Gastrocnemius medialis (tissue), 4 donors: Measurements from ENCODE around the gene SNW1. TPM values are rescaled to one million over a fixed set of nuclear protein-coding genes. Genes with fewer than 3 reads are reported as not detected.
A peak's percentile ranks its signal among the peaks of the same experiment; 100 is the strongest.

Experiments
- ATAC-seq, 2 donors: fragments of 150-250 bp; one replicate each; pipeline ENCODE4 v1.9.1; 2016
- DNase-seq, 2 donors: peaks; one replicate each; pipeline ENCODE4 v3.0.0-alpha.2; 2019
- H3K27ac ChIP-seq, 4 donors: fragments of 200-600 bp; sonication (generic); 1 replicate in 1 of 4; 2 replicates in 3 of 4; pipeline ENCODE4 v1.5.1; 2016 to 2018; ENCODE audit warnings: mild to moderate bottlenecking in 2 of 4, moderate library complexity in 1 of 4
- H3K27me3 ChIP-seq, 3 donors: fragments of 200-600 bp; sonication (generic) in 2 of 3; 1 replicate in 1 of 3; 2 replicates in 2 of 3; pipeline versions ENCODE4 v1.5.1 to v1.6.0; 2016 to 2019; ENCODE audit warnings: mild to moderate bottlenecking in 1 of 3, moderate library complexity in 1 of 3
- H3K36me3 ChIP-seq, 2 donors: fragments of 200-600 bp; sonication (generic) in 1 of 2; one replicate each; pipeline ENCODE4 v1.5.1; 2017 to 2018
- H3K4me1 ChIP-seq, 2 donors: fragments of 200-600 bp; sonication (generic) in 1 of 2; one replicate each; pipeline ENCODE4 v1.5.1; 2016 to 2017; ENCODE audit warnings: mild to moderate bottlenecking in 2 of 2
- H3K4me3 ChIP-seq, 4 donors: fragments of 200-600 bp; sonication (generic) in 3 of 4; 1 replicate in 1 of 4; 2 replicates in 3 of 4; pipeline ENCODE4 v1.5.1; 2016 to 2019; ENCODE audit warnings: mild to moderate bottlenecking in 2 of 4
- H3K9me3 ChIP-seq, 3 donors: fragments of 200-600 bp; sonication (generic) in 2 of 3; 1 replicate in 1 of 3; 2 replicates in 2 of 3; pipeline ENCODE4 v1.5.1; 2016 to 2019
- CTCF ChIP-seq, 5 experiments: fragments of 450-650 bp in 3 of 5; fragments of 200-600 bp in 2 of 5; sonication (generic) in 2 of 5; IDR thresholded peaks in 4 of 5; conservative IDR thresholded peaks in 1 of 5; 1 replicate in 4 of 5; 2 replicates in 1 of 5; pipeline ENCODE4 v1.5.1; 2016 to 2019; ENCODE audit warnings: antibody characterized with exemption in 5 of 5, mild to moderate bottlenecking in 3 of 5, moderate library complexity in 3 of 5
- POLR2A ChIP-seq, 2 donors: fragments of 450-650 bp; IDR thresholded peaks; one replicate each; pipeline ENCODE4 v1.6.1; 2017; ENCODE audit warnings: antibody characterized with exemption in 2 of 2, mild to moderate bottlenecking in 2 of 2, moderate library complexity in 2 of 2
- in situ Hi-C, 4 donors: fragments of 200-750 bp; cut with MboI; loops; one replicate each; pipeline versions ENCODE4 v1.15.0 to v1.8.0; 2017; ENCODE audit warnings: low sequenced_read_pairs in 4 of 4
- intact Hi-C: fragments of 100-400 bp; cut with DNase I; formaldehyde crosslinking; loops from one replicate; pipeline ENCODE4 v1.15.1; 2023; ENCODE audit warnings: low total_unique reads
- total RNA-seq, 4 donors: library from RNA; depleted of rRNA; stranded (reverse); fragments of >200 nt; gene quantifications; one replicate each; pipeline versions ENCODE4 v1.1.0 to v1.2.3, GENCODE V29; 2016

SNW1 gene
- total RNA-seq: 10 to 100 TPM; 47.1 to 59.7 (median 54.4) TPM

- H3K4me3 ChIP-seq: peak within 1 kb of the TSS; percentile 81 to 100 (median 94)
- peak within 1 kb of the TSS; percentile 92 to 97 (median 94) for H3K27ac ChIP-seq
- ATAC-seq (peak; percentile 67), DNase-seq (peak; percentile 89 to 94)
- no peaks in the 10 kb centered on the region for H3K9me3 ChIP-seq
- no peaks in the 10 kb centered on the region for H3K27me3 ChIP-seq
- peaks cover 28 to 32% of the 10 kb centered on the region in 2 donors for H3K4me1 ChIP-seq
- no peaks in the 10 kb centered on the region for H3K36me3 ChIP-seq
- in situ Hi-C loops (no loop called here), intact Hi-C loops (loop anchor here (1.0 to 5.0 kb wide), 4 partner anchors 40 to 438 kb away; partner anchors contain the start of genes ADCK1, ALKBH1, GSTZ1 and POMT2)
- TF ChIP-seq CTCF (IDR thresholded peaks at IDR 0.05 in 4 of 5, conservative IDR thresholded peaks at IDR 0.05 in 1 of 5) (peak in 1 of 5 experiments; percentile 14), POLR2A (IDR thresholded peaks at IDR 0.05) (peak; percentile 82 to 86)
Observed at GRCh38 chr14:77760381-77761204, at the start of gene SNW1. TSS of gene SNW1 (minus strand) at chr14:77761156. CDS start at chr14:77761127, 29 bp downstream.

- DNase-seq (no peak), ATAC-seq (no peak)
- TF ChIP-seq CTCF (IDR thresholded peaks at IDR 0.05 in 4 of 5, conservative IDR thresholded peaks at IDR 0.05 in 1 of 5) (no peak), POLR2A (IDR thresholded peaks at IDR 0.05) (no peak)
- H3K36me3 ChIP-seq: no peaks in the 10 kb centered on the region
- H3K4me1 ChIP-seq: no peaks in the 10 kb centered on the region
- H3K9me3 ChIP-seq: no peaks in the 10 kb centered on the region
- no peaks in the 10 kb centered on the region for H3K27me3 ChIP-seq
- H3K4me3 ChIP-seq: no peak overlapping the region
- intact Hi-C loops: no loop called here
- no peak overlapping the region for H3K27ac ChIP-seq
- in situ Hi-C loops: no loop called here
Observed at GRCh38 chr14:77809011-77809410, 48.1 kb upstream of the SNW1 start.

- H3K4me1 ChIP-seq: no peaks in the 10 kb centered on the region
- intact Hi-C loops (no loop called here), in situ Hi-C loops (no loop called here)
- TF ChIP-seq CTCF (IDR thresholded peaks at IDR 0.05 in 4 of 5, conservative IDR thresholded peaks at IDR 0.05 in 1 of 5): no peak
- TF ChIP-seq POLR2A (IDR thresholded peaks at IDR 0.05): no peak
- H3K36me3 ChIP-seq: no peaks in the 10 kb centered on the region
- no peaks in the 10 kb centered on the region for H3K27me3 ChIP-seq
- H3K9me3 ChIP-seq: no peaks in the 10 kb centered on the region
- DNase-seq (no peak), ATAC-seq (no peak)
- H3K4me3 ChIP-seq: no peak overlapping the region
- H3K27ac ChIP-seq: no peak overlapping the region
Observed at GRCh38 chr14:77808250-77808649, 47.3 kb upstream of the SNW1 start.

GRCh38 chr14:77805706-77806105, 44.8 kb upstream of the SNW1 start:
- in situ Hi-C loops (no loop called here), intact Hi-C loops (no loop called here)
- Histone ChIP-seq H3K27me3 (no peaks in the 10 kb centered on the region), H3K9me3 (no peaks in the 10 kb centered on the region), H3K4me3 (no peak overlapping the region), H3K4me1 (peaks cover 8 to 9% of the 10 kb centered on the region in 2 donors), H3K36me3 (no peaks in the 10 kb centered on the region), H3K27ac (no peak overlapping the region)
- ATAC-seq: no peak
- TF ChIP-seq CTCF (IDR thresholded peaks at IDR 0.05 in 4 of 5, conservative IDR thresholded peaks at IDR 0.05 in 1 of 5) (no peak), POLR2A (IDR thresholded peaks at IDR 0.05) (no peak)
- no peak for DNase-seq
